Lower lobe of right lung (tissue), 2 donors: ENCODE results near the gene TNRC6A. TPM values are rescaled to one million over a fixed set of nuclear protein-coding genes. Genes with fewer than 3 reads are reported as not detected.

Source experiments
- ATAC-seq, 2 donors: fragments of 200-7000 bp; cut with Tn5 transposase; one replicate each; pipeline ENCODE4 v1.9.1; 2020 to 2022; ENCODE audit warnings: mild to moderate bottlenecking in 2 of 2, moderate library complexity in 2 of 2
- DNase-seq: peaks from one replicate; pipeline ENCODE4 v3.0.0-alpha.2; 2020
- H3K27ac ChIP-seq: fragments of 200-600 bp; one replicate; pipeline ENCODE4 v1.8.0; 2022
- H3K27me3 ChIP-seq: fragments of 200-600 bp; one replicate; pipeline ENCODE4 v1.8.0; 2022; ENCODE audit warnings: low read depth
- H3K36me3 ChIP-seq: fragments of 200-600 bp; one replicate; pipeline ENCODE4 v1.8.0; 2022; ENCODE audit warnings: mild to moderate bottlenecking
- H3K4me1 ChIP-seq: fragments of 200-600 bp; one replicate; pipeline ENCODE4 v1.8.0; 2022
- H3K4me3 ChIP-seq: fragments of 200-600 bp; one replicate; pipeline ENCODE4 v1.8.0; 2022; ENCODE audit warnings: mild to moderate bottlenecking
- H3K9me3 ChIP-seq: fragments of 200-600 bp; one replicate; pipeline ENCODE4 v1.8.0; 2022
- CTCF ChIP-seq: fragments of 200-600 bp; IDR thresholded peaks from one replicate; pipeline ENCODE4 v1.8.0; 2022; ENCODE audit warnings: antibody characterized with exemption, mild to moderate bottlenecking
- intact Hi-C: fragments of 100-400 bp; cut with DNase I; formaldehyde crosslinking; loops from one replicate; pipeline ENCODE4 v1.11.0; 2022
- total RNA-seq: library from RNA; stranded (reverse); fragmentation: NEBNext Ultra II Directional; extraction: Animal tissue kit (Norgen Biotek cat#: 25700); gene quantifications from one replicate; pipeline ENCODE4 v1.2.1, GENCODE V29; 2021
- donor health status: DM: no; HTN: yes; CAD: no; lungs with severe emphysema.

Gene TNRC6A
- total RNA-seq, 1 donor from 2014 or later = 49.4 TPM

GRCh38 chr16:24875466-24875865, 146.0 kb downstream of the TNRC6A start:
- H3K9me3 ChIP-seq = no peaks in the 10 kb centered on the region
- DNase-seq (no peak), ATAC-seq (no peak)
- H3K27me3 ChIP-seq = no peaks in the 10 kb centered on the region
- H3K27ac ChIP-seq = no peak overlapping the region
- no peaks in the 10 kb centered on the region for H3K4me1 ChIP-seq
- TF ChIP-seq CTCF = no peak
- intact Hi-C loops = no loop called here
- H3K36me3 ChIP-seq = no peaks in the 10 kb centered on the region
- H3K4me3 ChIP-seq = no peak overlapping the region

Other genes with a start within 250 kb of the TNRC6A start
- 42.1 TPM for gene RBBP6, start 190.1 kb upstream of the TNRC6A start, total RNA-seq
- 0.27 TPM for gene SLC5A11, start 116.3 kb downstream of the TNRC6A start, total RNA-seq